Measurements from ENCODE around the gene TAB2.

DNA sequence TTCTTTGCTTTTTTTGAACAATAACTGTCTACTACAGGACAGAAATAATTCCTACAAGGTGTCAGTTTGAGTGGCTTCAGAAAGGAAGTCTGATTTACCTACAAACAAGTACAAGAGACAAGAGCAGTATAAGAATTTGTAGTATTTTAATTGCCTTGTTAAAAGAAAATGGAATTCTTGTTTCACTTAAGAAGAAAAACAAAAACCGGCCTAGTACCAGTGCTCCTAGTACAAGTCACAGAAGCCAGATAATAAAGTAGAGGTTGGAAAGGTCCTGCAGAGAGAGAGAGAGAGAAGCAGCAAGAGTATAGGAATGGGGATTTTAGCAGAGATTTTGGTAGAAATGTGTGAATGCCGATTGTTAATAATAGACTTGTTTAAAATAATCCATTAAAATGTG lies 6.4 kb downstream of the TAB2 start:
- TF ChIP-seq CTCF (IDR thresholded peaks at IDR 0.05): no peak
- TF ChIP-seq, protein P1, sequence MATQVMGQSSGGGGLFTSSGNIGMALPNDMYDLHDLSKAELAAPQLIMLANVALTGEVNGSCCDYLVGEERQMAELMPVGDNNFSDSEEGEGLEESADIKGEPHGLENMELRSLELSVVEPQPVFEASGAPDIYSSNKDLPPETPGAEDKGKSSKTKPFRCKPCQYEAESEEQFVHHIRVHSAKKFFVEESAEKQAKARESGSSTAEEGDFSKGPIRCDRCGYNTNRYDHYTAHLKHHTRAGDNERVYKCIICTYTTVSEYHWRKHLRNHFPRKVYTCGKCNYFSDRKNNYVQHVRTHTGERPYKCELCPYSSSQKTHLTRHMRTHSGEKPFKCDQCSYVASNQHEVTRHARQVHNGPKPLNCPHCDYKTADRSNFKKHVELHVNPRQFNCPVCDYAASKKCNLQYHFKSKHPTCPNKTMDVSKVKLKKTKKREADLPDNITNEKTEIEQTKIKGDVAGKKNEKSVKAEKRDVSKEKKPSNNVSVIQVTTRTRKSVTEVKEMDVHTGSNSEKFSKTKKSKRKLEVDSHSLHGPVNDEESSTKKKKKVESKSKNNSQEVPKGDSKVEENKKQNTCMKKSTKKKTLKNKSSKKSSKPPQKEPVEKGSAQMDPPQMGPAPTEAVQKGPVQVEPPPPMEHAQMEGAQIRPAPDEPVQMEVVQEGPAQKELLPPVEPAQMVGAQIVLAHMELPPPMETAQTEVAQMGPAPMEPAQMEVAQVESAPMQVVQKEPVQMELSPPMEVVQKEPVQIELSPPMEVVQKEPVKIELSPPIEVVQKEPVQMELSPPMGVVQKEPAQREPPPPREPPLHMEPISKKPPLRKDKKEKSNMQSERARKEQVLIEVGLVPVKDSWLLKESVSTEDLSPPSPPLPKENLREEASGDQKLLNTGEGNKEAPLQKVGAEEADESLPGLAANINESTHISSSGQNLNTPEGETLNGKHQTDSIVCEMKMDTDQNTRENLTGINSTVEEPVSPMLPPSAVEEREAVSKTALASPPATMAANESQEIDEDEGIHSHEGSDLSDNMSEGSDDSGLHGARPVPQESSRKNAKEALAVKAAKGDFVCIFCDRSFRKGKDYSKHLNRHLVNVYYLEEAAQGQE (IDR thresholded peaks at IDR 0.05): no peak
- TF ChIP-seq POLR2A (IDR thresholded peaks at IDR 0.05; ENCODE audit: low read length): no peak
- no peak for TF ChIP-seq CHD2 (IDR thresholded peaks at IDR 0.05; ENCODE audit: low read length, partially characterized antibody)
- TF ChIP-seq JUNB (IDR thresholded peaks at IDR 0.05): no peak
- TF ChIP-seq MAX (IDR thresholded peaks at IDR 0.05): no peak
- no peak for TF ChIP-seq ZFP36 (IDR thresholded peaks at IDR 0.05; ENCODE audit: borderline replicate concordance, partially characterized antibody)
- no peak for TF ChIP-seq HOXB5 (CRISPR knock-in tag; IDR thresholded peaks at IDR 0.05)
